HEK293 (cell line): ENCODE data around the gene SPDYC.

Experiments
- CTCF ChIA-PET: fragments of 350-600 bp; formaldehyde crosslinking; extraction: SDS; loops from one replicate; lab custom pipeline; 2021; ENCODE audit warnings: antibody characterized with exemption; lab: Yijun Ruan, JAX
- POLR2A ChIA-PET: fragments of 300-600 bp; formaldehyde crosslinking; extraction: SDS; loops from one replicate; lab custom pipeline; 2020; ENCODE audit warnings: antibody characterized with exemption, inconsistent platforms; lab: Yijun Ruan, JAX
- H3K27ac ChIP-seq: fragments of 200-500 bp; sonication (Bioruptor generic); 2 replicates; pipeline ENCODE4 v1.5.1; 2014; ENCODE audit warnings: low read depth, low read length, control low read depth, inconsistent platforms; ENCODE audit errors: extremely low read depth
- H3K36me3 ChIP-seq, 2 experiments: fragments of 200-500 bp in 1 of 2; sonication (Bioruptor generic) in 1 of 2; 1 replicate in 1 of 2; 2 replicates in 1 of 2; pipeline ENCODE4 v1.5.1; 2014 to 2017; ENCODE audit warnings: inconsistent platforms in 2 of 2, low read length in 2 of 2; ENCODE audit not compliant: control insufficient read depth in 2 of 2, insufficient read depth in 1 of 2
- H3K4me1 ChIP-seq: fragments of 200-500 bp; sonication (Bioruptor generic); 2 replicates; pipeline ENCODE4 v1.5.1; 2014; ENCODE audit warnings: mild to moderate bottlenecking, low read length, inconsistent platforms; ENCODE audit not compliant: control insufficient read depth, insufficient read depth
- H3K4me3 ChIP-seq: 2 replicates; pipeline ENCODE4 v1.5.1; 2011; ENCODE audit warnings: low read depth, mild to moderate bottlenecking, control low read depth, low read length, moderate library complexity
- H3K9me3 ChIP-seq: fragments of 200-500 bp; sonication (Bioruptor generic); 2 replicates; pipeline ENCODE4 v1.5.1; 2014; ENCODE audit warnings: low read depth, low read length, inconsistent platforms; ENCODE audit not compliant: control insufficient read depth, insufficient read depth
- KLF16 ChIP-seq: fragments of 450-650 bp; formaldehyde crosslinking; IDR thresholded peaks from 2 replicates; pipeline ENCODE4 v1.5.1; 2017; ENCODE audit warnings: missing biosample characterization, missing genetic modification characterization
- SALL2 ChIP-seq: fragments of 450-650 bp; formaldehyde crosslinking; IDR thresholded peaks from 2 replicates; pipeline ENCODE4 v1.5.0; 2017; ENCODE audit warnings: missing biosample characterization, mild to moderate bottlenecking, missing genetic modification characterization, borderline replicate concordance
- SP3 ChIP-seq: fragments of 450-650 bp; formaldehyde crosslinking; IDR thresholded peaks from 2 replicates; pipeline ENCODE4 v1.5.1; 2016; ENCODE audit warnings: missing biosample characterization, missing genetic modification characterization
- WT1 ChIP-seq: fragments of 450-650 bp; formaldehyde crosslinking; IDR thresholded peaks from 2 replicates; pipeline ENCODE4 v1.5.1; 2016; ENCODE audit warnings: missing biosample characterization, missing genetic modification characterization
- ZBTB44 ChIP-seq: fragments of 450-650 bp; IDR thresholded peaks from 2 replicates; pipeline ENCODE4 v1.5.1; 2018; ENCODE audit warnings: missing biosample characterization, mild to moderate bottlenecking, missing genetic modification characterization
- ZNF138 ChIP-seq: fragments of 450-650 bp; formaldehyde crosslinking; IDR thresholded peaks from 2 replicates; pipeline ENCODE4 v1.5.1; 2016; ENCODE audit warnings: missing biosample characterization, missing genetic modification characterization, borderline replicate concordance
- ZNF16 ChIP-seq: fragments of 450-650 bp; formaldehyde crosslinking; IDR thresholded peaks from 2 replicates; pipeline ENCODE4 v1.5.1; 2016; ENCODE audit warnings: low read depth, missing biosample characterization, missing genetic modification characterization
- ZNF19 ChIP-seq: fragments of 450-650 bp; formaldehyde crosslinking; IDR thresholded peaks from 2 replicates; pipeline ENCODE4; 2016; ENCODE audit warnings: missing biosample characterization, missing genetic modification characterization, low read depth
- ZNF211 ChIP-seq: fragments of 450-650 bp; formaldehyde crosslinking; IDR thresholded peaks from 2 replicates; pipeline ENCODE4 v1.5.1; 2016; ENCODE audit warnings: low read depth, missing biosample characterization, missing genetic modification characterization
- ZNF221 ChIP-seq: fragments of 450-650 bp; formaldehyde crosslinking; IDR thresholded peaks from 2 replicates; pipeline ENCODE4 v1.5.1; 2017; ENCODE audit warnings: missing biosample characterization, missing genetic modification characterization, borderline replicate concordance
- ZNF274 ChIP-seq, 2 experiments: fragments of 200-500 bp in 1 of 2; fragments of 450-650 bp in 1 of 2; sonication (Bioruptor generic) in 1 of 2; formaldehyde crosslinking in 1 of 2; IDR thresholded peaks; 2 replicates each; pipeline versions ENCODE4 v1.5.1 to v1.6.1; 2014 to 2016; ENCODE audit warnings: borderline replicate concordance in 1 of 2, inconsistent platforms in 1 of 2, low read length in 1 of 2, missing biosample characterization in 1 of 2, missing genetic modification characterization in 1 of 2
- ZNF280C ChIP-seq: fragments of 450-650 bp; formaldehyde crosslinking; IDR thresholded peaks from 2 replicates; pipeline ENCODE4 v1.5.1; 2016; ENCODE audit warnings: missing biosample characterization, missing genetic modification characterization
- ZNF366 ChIP-seq: fragments of 450-650 bp; formaldehyde crosslinking; conservative IDR thresholded peaks from 2 replicates; pipeline ENCODE4 v1.5.1; 2016; ENCODE audit warnings: missing biosample characterization, missing genetic modification characterization
- ZNF521 ChIP-seq: fragments of 450-650 bp; formaldehyde crosslinking; IDR thresholded peaks from 2 replicates; pipeline ENCODE4 v1.5.1; 2017; ENCODE audit warnings: missing biosample characterization, mild to moderate bottlenecking, missing genetic modification characterization
- ZNF560 ChIP-seq: fragments of 450-650 bp; formaldehyde crosslinking; IDR thresholded peaks from 2 replicates; pipeline ENCODE4 v1.5.1; 2017; ENCODE audit warnings: missing biosample characterization, missing genetic modification characterization, borderline replicate concordance
- ZNF600 ChIP-seq: fragments of 450-650 bp; formaldehyde crosslinking; IDR thresholded peaks from 2 replicates; pipeline ENCODE4 v1.5.1; 2016; ENCODE audit warnings: missing biosample characterization, missing genetic modification characterization
- ZNF610 ChIP-seq: fragments of 450-650 bp; formaldehyde crosslinking; IDR thresholded peaks from 2 replicates; pipeline ENCODE4 v1.5.1; 2016; ENCODE audit warnings: missing biosample characterization, missing genetic modification characterization, borderline replicate concordance
- ZNF624 ChIP-seq: fragments of 450-650 bp; formaldehyde crosslinking; IDR thresholded peaks from 2 replicates; pipeline ENCODE4 v1.5.1; 2017; ENCODE audit warnings: missing biosample characterization, missing genetic modification characterization
- ZNF626 ChIP-seq: fragments of 450-650 bp; sonication (Bioruptor Pico); formaldehyde crosslinking; IDR thresholded peaks from 2 replicates; pipeline ENCODE4 v1.5.1; 2018; ENCODE audit warnings: missing biosample characterization, missing genetic modification characterization, inconsistent platforms
- ZNF768 ChIP-seq: fragments of 450-650 bp; formaldehyde crosslinking; IDR thresholded peaks from 2 replicates; pipeline ENCODE4 v1.5.1; 2018; ENCODE audit warnings: missing biosample characterization, mild to moderate bottlenecking, missing genetic modification characterization
- ZNF843 ChIP-seq: fragments of 450-650 bp; formaldehyde crosslinking; IDR thresholded peaks from 2 replicates; pipeline ENCODE4 v1.5.1; 2016; ENCODE audit warnings: missing biosample characterization, missing genetic modification characterization
- TF ChIP-seq, protein P1 (sequence below): fragments of 450-650 bp; formaldehyde crosslinking; IDR thresholded peaks from 2 replicates; pipeline ENCODE4 v1.5.1; 2016; ENCODE audit warnings: missing biosample characterization, missing genetic modification characterization
- TF ChIP-seq, protein P2 (sequence below): fragments of 450-650 bp; formaldehyde crosslinking; IDR thresholded peaks from 2 replicates; pipeline ENCODE4 v1.5.1; 2016; ENCODE audit warnings: missing biosample characterization, missing genetic modification characterization, borderline replicate concordance

Gene SPDYC

DNA sequence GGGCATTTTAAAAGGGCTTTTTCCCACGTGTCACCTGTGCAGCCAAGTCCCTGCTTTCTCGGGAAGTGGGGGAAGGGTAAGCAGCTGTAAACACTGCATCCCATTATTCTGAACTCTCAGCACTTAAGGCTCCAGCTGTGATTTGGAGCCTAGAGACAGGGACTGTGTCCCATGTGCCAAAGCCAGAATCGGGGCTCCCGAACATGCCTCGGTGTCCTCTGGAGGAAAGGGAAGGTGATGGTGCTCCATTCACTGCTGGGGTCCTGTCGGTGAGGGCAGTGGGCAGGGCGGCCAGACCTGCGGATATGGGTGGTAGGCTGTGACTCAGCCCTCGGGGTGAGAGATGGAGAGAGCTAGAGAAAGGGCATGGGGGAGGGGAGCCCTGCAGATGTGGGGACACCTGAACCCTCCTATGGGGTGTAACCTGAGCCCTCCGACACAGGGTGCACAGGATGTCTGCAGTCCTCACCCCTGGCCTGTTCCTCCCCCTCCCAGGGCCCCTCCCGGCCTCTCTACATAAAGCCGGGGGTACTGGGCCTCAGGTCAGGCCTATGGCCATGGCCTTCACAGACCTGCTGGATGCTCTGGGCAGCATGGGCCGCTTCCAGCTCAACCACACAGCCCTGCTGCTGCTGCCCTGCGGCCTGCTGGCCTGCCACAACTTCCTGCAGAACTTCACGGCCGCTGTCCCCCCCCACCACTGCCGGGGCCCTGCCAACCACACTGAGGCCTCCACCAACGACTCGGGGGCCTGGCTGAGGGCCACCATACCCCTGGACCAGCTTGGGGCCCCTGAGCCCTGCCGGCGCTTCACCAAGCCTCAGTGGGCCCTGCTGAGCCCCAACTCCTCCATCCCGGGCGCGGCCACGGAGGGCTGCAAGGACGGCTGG is 43.5 kb downstream of the SPDYC start:
- ChIA-PET CTCF (interaction anchor here (1.5 kb wide), 2 partner anchors 9 to 116 kb away, joined by 4 read pairs; no protein-coding TSS in a partner anchor), POLR2A (no interaction called here)
- TF ChIP-seq ZNF280C (tag by site-specific recombination) (no peak), WT1 (no peak), ZNF600 (tag by site-specific recombination) (no peak), ZNF624 (tag by site-specific recombination) (no peak), ZNF274 (IDR thresholded peaks at IDR 0.05; ENCODE audit: low read length) (no peak), ZNF274 (tag by site-specific recombination; IDR thresholded peaks at IDR 0.05; ENCODE audit: borderline replicate concordance) (no peak), ZNF211 (no peak), KLF16 (tag by site-specific recombination) (no peak), ZNF221 (no peak), ZNF16 (tag by site-specific recombination) (no peak), ZNF138 (tag by site-specific recombination) (no peak), ZNF768 (tag by site-specific recombination) (no peak), ZNF366 (tag by site-specific recombination) (no peak), ZNF521 (tag by site-specific recombination) (no peak), ZNF610 (no peak), ZNF626 (tag by site-specific recombination) (no peak), ZNF843 (tag by site-specific recombination) (no peak), SALL2 (tag by site-specific recombination) (no peak), ZBTB44 (tag by site-specific recombination) (no peak), ZNF19 (tag by site-specific recombination) (no peak)
- no peaks in the 10 kb centered on the region for H3K9me3 ChIP-seq
- H3K4me1 ChIP-seq, result no peaks in the 10 kb centered on the region
- H3K27ac ChIP-seq, result no peak overlapping the region
- no peak overlapping the region for H3K4me3 ChIP-seq
- peaks cover 0 to 34% of the 10 kb centered on the region in 2 experiments; a peak in 1 of 3 replicates for H3K36me3 ChIP-seq

- Histone ChIP-seq H3K27ac (no peak overlapping the region), H3K9me3 (no peaks in the 10 kb centered on the region), H3K4me1 (no peaks in the 10 kb centered on the region), H3K36me3 (peaks cover 0 to 26% of the 10 kb centered on the region in 2 experiments; a peak in 1 of 3 replicates), H3K4me3 (no peak overlapping the region)
- CTCF ChIA-PET, result interaction anchor here (0.7 to 1.5 kb wide), 4 partner anchors 10 to 115 kb away, joined by 3 to 5 read pairs (median 4); no protein-coding TSS in a partner anchor
- POLR2A ChIA-PET, result no interaction called here
- TF ChIP-seq, protein P1, sequence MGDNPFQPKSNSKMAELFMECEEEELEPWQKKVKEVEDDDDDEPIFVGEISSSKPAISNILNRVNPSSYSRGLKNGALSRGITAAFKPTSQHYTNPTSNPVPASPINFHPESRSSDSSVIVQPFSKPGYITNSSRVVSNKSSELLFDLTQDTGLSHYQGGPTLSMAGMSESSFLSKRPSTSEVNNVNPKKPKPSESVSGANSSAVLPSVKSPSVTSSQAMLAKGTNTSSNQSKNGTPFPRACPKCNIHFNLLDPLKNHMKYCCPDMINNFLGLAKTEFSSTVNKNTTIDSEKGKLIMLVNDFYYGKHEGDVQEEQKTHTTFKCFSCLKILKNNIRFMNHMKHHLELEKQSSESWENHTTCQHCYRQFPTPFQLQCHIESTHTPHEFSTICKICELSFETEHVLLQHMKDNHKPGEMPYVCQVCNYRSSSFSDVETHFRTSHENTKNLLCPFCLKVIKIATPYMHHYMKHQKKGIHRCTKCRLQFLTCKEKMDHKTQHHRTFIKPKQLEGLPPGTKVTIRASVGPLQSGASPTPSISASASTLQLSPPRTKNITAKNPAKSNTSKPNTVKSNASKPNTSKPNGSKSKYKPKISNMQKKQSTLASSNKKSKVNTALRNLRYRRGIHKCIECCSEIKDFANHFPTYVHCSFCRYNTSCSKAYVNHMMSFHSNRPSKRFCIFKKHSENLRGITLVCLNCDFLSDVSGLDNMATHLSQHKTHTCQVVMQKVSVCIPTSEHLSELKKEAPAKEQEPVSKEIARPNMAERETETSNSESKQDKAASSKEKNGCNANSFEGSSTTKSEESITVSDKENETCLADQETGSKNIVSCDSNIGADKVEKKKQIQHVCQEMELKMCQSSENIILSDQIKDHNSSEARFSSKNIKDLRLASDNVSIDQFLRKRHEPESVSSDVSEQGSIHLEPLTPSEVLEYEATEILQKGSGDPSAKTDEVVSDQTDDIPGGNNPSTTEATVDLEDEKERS (tag by site-specific recombination), result no peak
- TF ChIP-seq SP3 (no peak), ZNF560 (no peak)
- TF ChIP-seq, protein P2, sequence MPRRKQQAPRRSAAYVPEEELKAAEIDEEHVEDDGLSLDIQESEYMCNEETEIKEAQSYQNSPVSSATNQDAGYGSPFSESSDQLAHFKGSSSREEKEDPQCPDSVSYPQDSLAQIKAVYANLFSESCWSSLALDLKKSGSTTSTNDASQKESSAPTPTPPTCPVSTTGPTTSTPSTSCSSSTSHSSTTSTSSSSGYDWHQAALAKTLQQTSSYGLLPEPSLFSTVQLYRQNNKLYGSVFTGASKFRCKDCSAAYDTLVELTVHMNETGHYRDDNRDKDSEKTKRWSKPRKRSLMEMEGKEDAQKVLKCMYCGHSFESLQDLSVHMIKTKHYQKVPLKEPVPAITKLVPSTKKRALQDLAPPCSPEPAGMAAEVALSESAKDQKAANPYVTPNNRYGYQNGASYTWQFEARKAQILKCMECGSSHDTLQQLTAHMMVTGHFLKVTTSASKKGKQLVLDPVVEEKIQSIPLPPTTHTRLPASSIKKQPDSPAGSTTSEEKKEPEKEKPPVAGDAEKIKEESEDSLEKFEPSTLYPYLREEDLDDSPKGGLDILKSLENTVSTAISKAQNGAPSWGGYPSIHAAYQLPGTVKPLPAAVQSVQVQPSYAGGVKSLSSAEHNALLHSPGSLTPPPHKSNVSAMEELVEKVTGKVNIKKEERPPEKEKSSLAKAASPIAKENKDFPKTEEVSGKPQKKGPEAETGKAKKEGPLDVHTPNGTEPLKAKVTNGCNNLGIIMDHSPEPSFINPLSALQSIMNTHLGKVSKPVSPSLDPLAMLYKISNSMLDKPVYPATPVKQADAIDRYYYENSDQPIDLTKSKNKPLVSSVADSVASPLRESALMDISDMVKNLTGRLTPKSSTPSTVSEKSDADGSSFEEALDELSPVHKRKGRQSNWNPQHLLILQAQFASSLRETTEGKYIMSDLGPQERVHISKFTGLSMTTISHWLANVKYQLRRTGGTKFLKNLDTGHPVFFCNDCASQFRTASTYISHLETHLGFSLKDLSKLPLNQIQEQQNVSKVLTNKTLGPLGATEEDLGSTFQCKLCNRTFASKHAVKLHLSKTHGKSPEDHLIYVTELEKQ (tag by site-specific recombination), result no peak
Measured at GRCh38 chr11:65214212-65214845, 44.3 kb downstream of the SPDYC start.
